Testis (tissue), 2 donors: ENCODE data around the gene UVSSA.

Experiments used
- CTCF ChIP-seq, 3 experiments: fragments of 450-650 bp in 2 of 3; fragments of 200-600 bp in 1 of 3; sonication (generic) in 1 of 3; IDR thresholded peaks; one replicate each; pipeline ENCODE4 v1.5.1; 2016 to 2019; ENCODE audit warnings: antibody characterized with exemption in 3 of 3, mild to moderate bottlenecking in 2 of 3, moderate library complexity in 1 of 3
- POLR2A ChIP-seq: fragments of 450-650 bp; IDR thresholded peaks from one replicate; pipeline ENCODE4 v1.6.1; 2017; ENCODE audit warnings: antibody characterized with exemption, mild to moderate bottlenecking, moderate library complexity

GRCh38 chr4:1367230-1367935 is 20.4 kb downstream of the UVSSA start:
- TF ChIP-seq CTCF (IDR thresholded peaks at IDR 0.05): no peak
- no peak for TF ChIP-seq POLR2A
